ENCODE measurements around the gene NECAB3.

NECAB3 gene

GRCh38 chr20:33663161-33664084 lies 10.8 kb downstream of the NECAB3 start:
- DNase-seq: peak; percentile 83 to 86

DNA sequence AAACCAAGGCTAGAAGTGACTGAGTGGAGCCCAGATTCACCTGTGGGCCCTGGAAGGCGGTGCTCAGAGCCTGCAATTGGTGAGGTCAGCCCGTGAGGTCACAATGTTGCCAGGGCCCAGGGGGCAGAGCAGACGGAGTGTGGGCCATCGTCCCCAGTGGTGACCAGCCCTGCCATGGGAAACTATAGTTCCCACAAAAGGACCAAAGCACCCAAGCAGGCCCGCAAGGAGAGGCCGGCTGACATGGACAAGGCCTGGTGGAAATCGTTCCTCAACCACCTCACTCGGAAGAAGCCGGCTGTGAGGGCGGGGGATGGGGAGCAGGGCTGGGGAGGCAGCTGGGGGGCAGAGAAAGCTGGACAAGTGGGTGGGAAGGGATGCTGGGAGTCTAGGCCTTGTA lies 12.1 kb downstream of the NECAB3 start, which contains the start of gene C20orf144:
Gene C20orf144, plus strand, starts transcription at position 156 of the 400 bp plus-strand sequence. Its CDS starts 19 bp downstream, at position 175.
- no peak for DNase-seq

- DNase-seq: no peak
These were observed 13.6 kb downstream of the NECAB3 start for GRCh38 chr20:33660685-33661058.

GRCh38 chr20:33660035-33660684 lies 14.1 kb downstream of the NECAB3 start:
- DNase-seq: no peak

DNA sequence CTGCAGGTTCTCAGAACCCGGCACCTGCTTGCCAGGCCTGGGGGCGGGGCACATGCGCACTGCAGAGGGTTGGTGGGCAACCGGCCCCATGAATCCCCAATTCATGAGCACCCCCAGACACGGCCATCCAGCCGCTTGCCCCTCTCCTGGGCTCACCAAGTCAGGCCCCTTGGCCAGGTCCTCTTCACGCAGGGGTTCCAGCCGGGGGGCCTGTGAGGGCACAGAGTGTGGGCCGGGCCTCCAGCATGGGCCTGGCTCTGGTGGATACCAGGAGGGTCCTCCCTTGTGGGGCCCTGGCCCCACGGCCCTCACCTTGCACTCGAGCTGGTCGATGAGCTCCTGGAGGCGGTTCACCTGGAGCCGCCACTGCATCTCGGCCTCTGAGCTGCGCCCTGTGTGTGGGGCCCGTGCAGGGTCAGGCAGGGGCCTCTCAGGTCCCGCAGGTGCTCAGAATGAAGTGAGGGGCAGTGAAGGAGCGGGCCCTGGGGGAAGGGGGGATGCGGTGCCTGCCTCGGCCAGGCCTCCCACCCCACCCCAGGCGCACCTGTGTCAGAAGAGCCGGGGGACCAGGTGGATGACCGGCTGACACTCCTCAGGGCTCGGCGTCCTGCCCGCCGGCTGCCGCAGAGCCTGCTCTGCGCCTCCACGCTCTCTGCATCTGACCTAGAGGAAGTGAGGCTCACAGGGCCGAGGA lies 14.7 kb downstream of the NECAB3 start:
- DNase-seq: no peak

DNA sequence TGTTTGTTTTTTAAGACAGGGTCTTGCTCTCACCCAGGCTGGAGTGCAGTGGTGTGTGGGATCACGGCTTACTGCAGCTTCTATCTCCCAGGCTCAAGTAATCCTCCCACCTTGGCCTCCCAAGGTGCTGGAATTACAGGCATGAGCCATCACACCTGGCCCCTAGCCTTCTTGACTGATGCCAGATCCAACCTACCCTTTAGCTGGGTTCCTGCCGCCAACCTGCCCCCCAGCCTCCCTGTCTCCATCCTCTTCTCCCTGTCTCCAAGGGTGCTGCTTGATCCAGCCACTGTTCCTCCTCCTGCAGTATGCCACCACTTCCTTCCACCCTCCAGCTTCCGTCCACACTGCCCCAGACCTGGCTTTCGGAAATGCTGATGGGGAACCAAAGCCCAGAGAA lies 15.3 kb downstream of the NECAB3 start:
- no peak for DNase-seq

DNA sequence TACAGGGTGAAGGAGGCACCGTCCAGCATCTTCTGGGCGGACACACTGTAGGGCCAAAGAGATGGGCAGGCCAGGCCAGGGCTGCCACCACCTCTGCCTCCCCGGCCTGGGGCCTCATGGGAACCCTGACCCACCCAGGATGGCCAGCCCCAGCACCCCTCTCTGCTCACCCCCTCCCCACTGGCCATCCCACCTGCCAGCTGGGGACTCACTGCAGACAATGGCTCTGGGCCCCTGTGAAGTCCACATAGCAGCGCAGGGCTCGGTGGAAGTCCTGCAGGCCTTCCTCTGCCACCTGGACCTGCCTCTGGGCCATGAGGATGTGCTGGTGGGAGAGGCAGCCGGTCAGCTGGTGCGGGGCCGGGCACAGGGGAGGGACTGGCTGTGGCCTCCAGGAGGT lies 15.7 kb downstream of the NECAB3 start:
- no peak for DNase-seq

DNA sequence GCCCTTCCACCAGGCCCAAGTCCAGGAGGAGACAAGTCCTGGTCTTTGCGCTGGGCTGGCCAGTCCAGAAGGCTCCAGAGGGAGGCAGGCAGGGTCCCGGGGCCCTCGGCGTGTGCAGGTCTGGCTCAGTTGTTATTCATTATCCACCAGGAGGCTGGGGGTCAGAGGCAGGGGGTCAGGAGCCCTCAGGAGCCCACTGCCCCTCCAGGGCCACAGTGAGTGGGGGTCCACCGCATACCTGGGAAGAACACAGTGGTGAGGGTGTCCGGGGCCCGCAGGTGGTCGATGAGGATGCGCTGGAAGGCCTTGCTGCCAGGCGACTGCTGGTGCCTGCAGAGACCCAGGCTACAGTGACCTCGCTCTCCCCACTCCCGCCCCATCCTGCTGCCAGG lies 16.5 kb downstream of the NECAB3 start:
- no peak for DNase-seq

- DNase-seq: no peak
These were observed 17.2 kb downstream of the NECAB3 start for GRCh38 chr20:33656783-33657703.

DNA sequence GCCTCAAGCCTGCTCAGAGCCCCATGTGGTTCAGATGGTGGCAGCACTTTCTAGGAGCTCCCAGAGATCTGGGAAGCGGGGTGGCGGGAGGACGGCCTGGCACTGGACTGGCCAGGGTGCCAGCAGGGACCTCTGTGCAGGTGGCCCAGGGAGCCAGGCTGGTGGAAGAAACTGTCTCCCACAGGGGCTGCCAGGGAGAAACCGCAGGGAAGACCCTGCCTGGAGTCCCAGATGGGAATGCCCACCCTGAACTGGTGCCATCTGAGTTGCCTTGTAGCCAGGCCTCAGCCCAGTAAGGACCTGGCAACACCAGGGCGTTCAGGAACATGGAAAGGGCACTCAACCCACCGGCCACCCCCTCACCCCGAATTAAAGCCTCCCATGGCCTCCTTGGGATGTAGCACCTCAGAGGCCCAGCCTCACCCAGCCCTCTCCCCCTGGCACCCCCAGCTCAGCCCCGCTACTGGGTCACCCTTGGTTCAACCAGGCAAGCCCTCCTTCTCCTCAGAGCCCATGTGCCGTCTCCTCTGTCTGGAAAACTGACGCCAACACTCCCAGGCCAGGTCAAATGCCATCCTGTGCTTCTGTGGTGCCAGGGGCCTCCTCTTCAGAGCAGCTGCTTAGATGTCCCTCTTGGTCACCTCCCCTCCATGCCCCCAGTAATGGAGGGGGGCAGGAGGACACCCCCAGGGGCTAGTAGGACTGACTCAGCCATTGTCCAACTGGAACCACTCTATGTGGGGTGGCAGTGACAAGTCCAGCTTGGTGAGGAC lies 18.0 kb downstream of the NECAB3 start:
- no peak for DNase-seq

DNA sequence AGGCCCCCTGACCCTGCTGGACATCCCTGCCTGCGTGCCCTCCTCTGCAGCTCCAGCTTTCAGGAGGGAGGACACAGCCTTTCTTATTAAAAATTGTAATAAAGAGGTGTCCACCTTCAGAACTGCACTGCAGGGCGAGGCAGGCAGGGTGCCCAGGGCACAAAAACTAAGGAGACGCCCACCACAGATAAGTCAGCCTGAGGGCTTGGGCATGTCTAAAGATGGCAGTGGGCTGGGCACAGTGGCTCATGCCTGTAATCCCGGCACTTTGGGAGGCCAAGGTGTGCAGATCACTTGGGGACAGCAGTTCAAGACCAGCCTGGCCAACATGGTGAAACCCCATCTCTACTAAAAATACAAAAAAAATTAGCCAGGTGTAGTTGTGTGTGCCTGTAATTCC lies 19.1 kb downstream of the NECAB3 start:
- no peak for DNase-seq

DNA sequence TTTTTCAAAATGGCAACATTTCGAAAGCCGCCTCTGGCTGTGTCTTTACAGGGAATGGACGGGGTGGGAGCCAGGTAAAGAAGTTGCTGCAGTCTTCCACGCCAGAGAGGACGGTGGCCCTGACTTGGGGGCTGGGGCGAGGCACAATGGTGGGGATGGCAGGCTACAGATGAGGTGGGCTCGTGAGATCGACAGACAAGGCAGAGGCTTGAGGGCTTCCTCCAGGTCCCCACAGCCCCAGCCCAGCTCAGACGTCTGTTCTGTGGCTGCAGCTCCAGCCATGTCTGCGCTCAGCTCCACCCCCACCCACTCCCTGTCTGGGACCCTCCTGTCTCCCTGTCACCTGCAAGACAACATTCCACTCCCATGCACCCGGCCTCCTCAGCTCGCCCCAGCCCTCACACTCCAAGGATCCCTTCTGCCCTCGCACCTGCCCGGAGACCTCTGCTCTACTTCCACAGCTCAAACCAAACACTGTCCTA lies 19.5 kb downstream of the NECAB3 start:
- no peak for DNase-seq

GRCh38 chr20:33653900-33654596 lies 20.2 kb downstream of the NECAB3 start:
- peak; percentile 90 to 96 for DNase-seq

GRCh38 chr20:33653218-33653899 lies 20.9 kb downstream of the NECAB3 start:
- peak; percentile 63 to 72 for DNase-seq

GRCh38 chr20:33651562-33652048 lies 22.6 kb downstream of the NECAB3 start:
- DNase-seq: no peak

- peak in 1 of 2 experiments; percentile 37 for DNase-seq
These were observed 23.3 kb downstream of the NECAB3 start for GRCh38 chr20:33650753-33651561.

GRCh38 chr20:33650111-33650752 lies 24.0 kb downstream of the NECAB3 start:
- no peak for DNase-seq

- peak; percentile 19 to 48 for DNase-seq
These were observed 25.0 kb downstream of the NECAB3 start for GRCh38 chr20:33649201-33649681.

Measured in NCI-H2081 (cell line).